HG03442 (cell line): ENCODE measurements around the gene RABGGTA.

Source experiments
- ATAC-seq: cut with Tn5 transposase; IDR thresholded peaks from one replicate; pipeline ENCODE4 v1.9.1; 2021; ENCODE audit warnings: mild to moderate bottlenecking, moderate library complexity; ENCODE audit not compliant: unreplicated experiment

The RABGGTA gene

DNA sequence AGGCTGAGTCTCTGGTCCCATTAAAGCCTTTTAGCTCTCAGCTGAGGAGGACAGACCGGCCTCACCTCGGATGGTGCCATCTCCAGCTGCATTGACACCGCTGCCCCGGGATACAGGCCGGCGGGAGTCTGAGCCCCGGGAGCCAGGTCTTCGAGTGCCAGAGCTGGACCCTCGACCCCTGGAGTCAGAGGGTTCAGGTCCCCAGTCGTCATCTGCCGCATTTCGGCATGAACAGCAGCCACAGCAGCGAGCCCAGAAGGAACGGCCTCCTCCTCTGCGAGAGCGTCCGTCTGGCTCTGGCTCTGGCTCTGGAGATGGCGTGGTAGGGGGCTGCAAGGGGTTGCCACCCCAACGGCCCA is 9.4 kb downstream of the RABGGTA start:
- no peak for ATAC-seq

DNA sequence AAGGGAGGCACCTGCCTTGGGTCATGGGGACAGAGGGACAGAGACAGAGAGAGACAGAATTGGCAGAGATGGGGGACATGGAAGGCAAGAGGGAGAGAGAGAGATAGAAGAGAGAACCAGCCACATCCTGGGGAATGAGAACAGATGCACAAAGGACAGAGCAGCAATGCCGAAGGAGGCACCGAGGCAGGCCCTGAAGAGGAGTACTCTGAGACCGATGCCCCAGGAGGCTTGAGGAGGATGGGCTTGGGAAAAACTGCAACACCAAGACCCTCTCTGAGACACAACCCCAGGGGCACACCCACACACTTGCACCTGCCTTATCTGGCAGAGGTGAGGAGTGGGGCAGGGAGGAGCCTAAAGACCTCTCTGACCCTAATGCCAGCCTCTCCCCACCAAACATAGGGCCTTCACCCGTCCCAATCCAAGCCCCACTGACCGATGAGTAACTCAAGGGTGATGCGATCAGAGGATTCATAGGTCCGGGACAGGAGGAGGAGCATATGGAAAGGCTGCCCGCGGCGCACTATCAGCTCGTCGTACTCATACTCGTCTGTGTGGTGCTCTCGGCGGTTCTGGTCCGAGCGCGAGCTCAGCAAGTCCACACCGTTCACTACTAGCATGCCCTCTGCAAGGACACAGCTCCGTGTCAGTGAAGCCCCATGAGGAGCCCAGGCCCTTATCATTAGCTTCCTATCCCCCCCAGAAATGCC is 10.0 kb downstream of the RABGGTA start:
- ATAC-seq = no peak

DNA sequence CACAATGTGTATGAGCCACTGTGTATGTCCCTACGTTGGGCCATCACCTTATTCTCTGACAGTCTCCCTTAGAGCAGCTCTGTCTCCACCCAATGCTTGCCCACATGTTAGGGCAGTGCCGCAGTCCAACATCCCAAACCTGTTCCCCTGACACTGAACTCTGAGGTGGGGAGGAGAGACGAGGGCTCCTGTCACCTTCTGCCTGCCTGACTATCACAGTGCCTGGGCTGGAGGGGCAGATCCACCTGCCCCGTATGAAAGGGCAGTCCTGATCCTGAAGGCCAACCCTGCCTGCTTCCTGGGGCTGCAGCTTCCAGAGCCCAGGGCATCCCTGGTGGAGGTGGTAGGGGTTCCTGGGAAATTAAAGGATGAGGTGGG is 10.6 kb downstream of the RABGGTA start:
- ATAC-seq = no peak

DNA sequence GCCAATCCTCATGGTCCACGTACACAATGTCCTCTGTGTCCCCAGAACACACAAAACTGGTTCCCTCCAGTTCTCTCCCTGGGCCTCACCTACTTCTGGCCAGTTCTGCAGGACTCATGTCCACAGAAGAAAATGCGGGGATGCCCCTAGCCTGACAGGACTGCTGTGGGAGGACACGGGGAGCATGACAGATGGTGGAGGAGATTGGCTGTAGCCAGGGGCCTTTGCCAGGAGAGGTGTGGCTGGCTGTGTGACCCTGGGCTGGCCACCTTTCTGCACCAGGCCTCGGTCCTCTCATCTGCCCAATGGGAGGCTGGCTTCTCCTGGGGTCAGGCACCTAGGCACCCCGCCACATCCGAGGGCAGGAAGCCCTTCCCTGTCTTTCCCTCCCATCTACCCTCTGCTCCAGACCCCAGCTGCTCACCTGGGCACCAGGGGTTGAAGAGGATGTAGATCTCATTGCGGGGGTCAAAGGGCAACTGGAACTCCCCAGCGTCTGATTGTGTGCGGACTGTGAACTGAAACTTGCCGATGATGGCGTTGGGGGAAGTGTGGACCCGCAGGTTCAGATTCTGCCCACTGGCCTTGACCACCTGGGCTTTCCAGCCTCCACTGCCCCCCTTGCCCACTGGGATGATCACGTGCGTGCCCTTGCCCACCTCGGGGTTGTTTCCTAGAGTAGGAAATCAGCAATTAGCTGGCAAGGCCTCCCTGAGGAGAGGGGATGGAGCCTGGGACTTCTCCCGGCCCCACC is 11.2 kb downstream of the RABGGTA start:
- no peak for ATAC-seq

DNA sequence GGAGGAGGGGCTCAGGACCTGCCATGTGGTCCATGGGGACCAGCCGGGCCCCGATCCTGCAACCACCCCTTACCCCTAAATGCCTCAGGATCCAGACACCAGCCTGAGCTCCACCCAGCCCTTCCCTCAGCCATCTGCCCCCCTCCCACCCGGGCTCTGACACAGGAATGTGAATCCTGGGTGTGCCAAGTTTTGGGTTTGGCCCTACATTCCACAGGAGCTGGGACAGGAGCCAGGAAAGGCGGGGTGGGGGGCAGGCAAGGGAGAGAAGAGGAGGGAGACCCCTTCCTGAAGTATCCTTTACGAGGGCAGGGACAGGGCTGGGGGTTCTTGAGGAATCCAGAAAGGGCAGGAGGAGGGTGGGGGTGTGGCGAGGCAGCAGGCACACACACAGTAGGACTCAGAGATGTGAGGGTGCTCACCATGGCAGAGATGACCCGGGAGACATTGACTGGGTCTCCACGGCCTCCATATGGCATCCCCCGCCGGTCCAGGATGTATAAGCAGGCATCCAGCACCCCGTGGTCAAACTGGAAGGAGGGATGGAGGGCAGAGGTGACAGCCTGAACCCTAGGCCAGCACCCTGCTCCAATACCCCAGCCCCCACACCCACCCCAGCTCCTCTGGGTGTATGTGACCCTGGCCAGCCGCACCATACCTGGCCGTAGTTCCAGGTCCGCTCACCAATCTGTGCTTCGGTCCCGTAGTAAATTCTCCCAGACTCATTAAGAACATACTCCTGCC is 11.9 kb downstream of the RABGGTA start:
- ATAC-seq = no peak

DNA sequence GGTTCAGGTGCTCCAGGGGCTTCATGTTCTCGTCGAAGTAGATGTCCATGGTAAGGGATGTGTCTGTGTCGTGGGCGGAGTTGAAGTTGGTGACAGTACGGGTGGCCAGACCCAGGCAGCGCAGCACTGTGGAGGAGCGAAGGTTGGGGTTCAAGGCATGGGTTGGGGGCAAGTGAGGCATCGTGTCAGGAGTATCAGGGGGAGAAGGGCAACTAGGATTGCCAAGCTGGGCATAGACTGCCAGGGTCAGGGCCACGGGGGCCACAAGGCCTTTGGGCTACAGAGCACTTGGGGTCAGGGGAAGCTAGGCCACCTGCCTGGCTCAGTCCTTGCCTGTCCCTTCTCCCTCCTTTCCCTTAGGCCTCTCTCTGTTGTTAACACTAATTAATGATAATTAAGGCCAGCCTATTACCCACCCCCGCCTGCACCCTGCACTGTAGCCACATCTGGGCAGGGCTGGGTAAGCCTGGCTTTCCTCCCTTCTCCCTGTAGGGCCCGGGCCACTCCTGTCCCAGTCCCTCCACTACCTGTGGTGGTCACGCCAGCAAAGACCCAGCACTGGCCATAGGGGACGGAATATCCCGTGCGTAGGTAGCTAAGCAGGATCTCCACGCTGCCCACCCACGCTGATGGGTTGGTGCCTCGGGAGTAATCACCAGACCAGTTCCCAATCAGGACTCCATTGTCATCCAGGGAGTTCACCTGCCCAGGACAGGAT is 12.7 kb downstream of the RABGGTA start:
- ATAC-seq = no peak

DNA sequence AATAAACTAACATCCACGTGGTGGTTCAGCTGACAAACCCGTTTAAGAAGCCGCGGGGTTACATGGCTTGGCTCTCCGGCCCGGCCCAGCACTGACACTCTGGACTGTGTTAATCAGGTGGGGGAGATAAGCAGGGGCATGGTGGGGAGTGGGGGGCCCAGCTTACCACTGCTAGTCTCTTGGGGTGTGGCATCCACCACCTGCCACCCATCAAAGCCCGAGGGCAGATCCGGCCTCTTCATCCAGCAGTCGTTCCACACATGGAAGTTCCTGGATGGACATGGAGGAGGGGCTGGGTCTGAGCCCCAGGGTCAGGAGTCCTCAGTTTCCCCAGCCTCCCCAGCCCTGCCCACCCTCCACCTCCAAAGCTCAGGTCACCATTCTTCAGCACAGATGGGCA is 13.3 kb downstream of the RABGGTA start:
- no peak for ATAC-seq

DNA sequence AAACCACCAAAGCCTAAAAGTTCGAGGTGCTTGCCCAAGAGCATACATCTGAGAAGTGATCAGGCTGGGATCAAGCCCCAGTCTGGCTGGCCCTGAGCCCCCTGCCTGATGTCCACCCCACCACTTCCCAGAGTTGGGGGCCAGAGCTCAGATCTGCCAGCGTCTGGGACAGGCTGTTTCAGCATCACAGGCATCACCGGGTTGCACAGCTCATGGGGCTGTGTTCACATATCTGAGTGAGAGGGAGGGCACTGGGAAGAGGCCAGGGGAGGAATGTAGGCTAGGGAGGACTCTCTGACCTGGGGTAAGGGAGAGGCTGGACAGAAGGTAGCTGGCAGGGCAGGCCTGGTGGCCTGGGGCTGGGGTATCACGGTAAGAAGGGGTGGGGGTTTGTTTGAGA is 14.4 kb downstream of the RABGGTA start:
- no peak for ATAC-seq

DNA sequence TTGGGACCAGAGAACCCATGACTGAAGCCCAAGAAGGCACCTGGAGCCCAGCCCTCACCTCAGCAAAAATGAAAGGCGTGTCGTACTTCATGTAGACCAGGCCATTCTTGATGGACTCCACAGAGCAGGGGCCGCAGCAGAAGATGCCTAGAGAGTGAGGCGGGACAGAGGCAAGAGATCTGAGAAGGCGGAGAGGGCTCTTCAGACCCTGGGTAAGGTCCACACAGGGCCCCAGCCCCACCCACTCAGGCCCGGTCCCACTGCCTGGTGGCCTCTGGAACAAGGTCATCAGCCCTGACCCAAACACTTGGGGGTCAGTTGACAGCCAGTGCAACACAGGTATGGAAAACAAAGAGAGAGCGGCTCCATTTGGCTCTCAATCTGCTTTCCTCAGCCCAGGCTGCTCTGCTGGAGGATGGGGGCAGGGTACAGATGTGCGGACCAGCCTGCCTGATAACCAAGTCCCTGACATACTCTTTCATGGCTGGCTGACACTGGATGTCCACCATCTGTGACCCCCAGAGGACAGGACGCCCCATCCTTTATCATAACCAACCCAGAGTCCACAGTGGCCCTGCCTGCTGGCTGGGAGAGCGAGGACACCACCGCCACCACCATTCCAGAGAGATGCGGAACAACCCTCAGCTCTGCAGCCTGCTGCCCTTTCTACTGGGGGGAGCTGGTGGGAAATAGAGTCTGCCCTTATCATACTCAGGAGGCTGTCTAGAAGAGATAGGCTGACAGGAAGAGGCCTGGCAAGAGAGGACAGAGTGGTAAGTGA is 15.3 kb downstream of the RABGGTA start:
- no peak for ATAC-seq

DNA sequence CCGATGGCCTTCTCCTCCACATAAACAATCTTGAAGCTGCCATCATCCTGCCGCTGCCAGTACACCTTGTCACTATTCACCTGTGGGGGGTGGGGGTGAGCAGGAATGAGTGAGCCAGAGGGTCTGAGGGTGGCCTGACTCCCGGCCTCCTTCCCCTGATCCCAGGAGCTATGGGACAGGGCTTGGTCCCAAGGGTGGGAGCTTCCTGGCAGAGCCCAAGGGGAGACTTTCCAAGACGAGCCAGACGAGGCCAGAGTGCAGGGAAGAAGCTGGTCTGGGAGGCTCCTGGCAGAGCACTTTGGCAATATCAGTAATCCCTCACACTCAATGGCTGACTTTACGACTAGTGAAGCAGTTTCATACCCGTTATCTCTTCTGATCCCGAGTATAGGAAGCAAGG is 16.0 kb downstream of the RABGGTA start:
- ATAC-seq = no peak

DNA sequence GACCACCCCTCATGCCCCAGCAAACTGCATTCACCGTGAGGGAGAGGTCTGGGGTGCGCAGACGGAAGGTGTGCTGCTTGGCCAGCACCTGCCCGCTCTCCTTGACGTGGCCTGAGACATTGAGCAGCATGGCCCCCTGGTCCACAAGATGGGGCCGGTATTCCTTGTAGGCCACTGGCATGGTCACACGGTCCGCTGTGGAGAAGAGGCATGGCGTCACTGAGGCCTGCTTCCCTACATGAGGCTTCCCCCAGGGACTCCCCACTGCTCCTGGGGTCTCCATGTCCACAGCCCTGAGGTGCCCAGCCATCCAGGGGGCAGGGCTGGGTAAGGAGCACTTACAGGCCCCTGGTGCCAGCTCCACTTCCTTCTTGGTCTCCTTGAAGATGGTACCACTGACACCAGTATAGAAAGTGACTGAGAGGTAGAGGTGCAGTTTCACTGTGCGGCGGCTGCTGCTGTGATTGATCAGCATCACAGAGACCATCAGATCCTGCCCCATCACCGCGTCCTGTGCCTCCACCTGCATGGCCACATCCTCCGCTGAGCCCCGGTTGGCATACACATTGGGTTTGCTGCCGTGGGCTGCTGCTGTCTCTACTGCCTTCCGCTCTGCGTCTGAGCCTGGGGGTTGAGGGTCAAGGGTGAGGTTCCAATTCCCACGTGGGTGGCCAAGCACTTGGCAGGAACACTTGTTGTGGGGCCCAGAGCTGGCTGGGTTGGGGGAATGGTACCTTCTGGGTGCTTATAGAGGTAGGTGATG is 16.6 kb downstream of the RABGGTA start:
- ATAC-seq = no peak

DNA sequence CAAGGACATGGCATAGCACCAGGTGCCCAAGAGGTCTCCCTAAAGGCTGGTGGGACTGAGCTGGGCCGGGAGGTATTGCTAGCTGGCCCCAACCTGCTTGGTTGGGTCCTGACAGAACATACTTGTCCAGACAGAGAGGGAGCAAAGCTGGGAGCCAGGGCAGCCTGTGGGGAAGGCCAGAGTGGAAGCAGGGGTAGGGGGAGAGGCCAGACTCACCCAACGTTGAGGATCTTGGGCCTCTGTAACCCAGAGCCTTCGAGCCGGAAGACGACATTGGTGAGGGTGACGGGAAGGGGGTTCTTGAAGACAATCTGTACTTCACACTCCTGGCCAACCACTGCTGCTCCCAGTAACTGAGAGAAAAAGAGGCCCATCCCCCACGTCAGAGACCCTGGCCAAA is 17.5 kb downstream of the RABGGTA start:
- no peak for ATAC-seq

DNA sequence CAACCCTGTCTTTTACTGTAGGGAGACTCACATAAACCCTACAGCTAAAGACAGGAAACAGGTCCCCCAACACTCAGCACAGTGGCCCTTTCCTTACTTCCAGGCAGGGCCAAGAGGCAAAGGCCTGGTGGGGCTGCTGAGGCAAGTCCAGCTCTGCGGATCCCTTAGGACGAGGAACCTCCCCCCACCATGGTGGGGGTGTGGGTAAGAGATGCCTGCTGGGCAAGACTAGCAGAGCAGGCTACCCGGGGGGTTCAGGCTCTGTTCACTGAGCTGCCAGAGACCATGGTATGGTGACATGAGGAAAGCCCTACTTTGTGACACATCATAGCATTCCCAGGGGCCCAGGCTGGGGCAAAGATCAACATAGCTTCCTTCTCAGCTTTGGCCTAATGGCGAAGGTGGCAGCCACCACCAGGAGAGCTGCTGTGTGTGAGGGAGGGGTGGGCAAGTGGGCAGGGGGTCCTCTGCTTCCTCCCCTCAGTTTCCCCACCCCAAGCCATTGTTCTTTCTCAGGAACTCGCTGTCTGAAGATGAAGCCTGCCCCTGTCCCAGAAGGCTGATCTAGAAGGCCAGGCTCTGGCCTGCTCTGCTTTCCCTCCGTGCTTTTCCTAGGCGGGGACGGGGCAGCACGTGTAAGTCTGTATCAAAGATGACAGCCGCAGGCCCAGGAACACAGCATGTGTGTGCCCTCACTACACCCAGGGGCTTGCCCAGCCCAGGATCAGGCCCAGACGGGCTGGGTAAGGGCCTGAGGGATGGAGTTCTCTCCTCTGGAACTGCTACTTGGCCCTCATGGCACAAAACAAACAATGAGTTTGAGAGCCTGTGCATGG is 18.9 kb downstream of the RABGGTA start:
- ATAC-seq = no peak

DNA sequence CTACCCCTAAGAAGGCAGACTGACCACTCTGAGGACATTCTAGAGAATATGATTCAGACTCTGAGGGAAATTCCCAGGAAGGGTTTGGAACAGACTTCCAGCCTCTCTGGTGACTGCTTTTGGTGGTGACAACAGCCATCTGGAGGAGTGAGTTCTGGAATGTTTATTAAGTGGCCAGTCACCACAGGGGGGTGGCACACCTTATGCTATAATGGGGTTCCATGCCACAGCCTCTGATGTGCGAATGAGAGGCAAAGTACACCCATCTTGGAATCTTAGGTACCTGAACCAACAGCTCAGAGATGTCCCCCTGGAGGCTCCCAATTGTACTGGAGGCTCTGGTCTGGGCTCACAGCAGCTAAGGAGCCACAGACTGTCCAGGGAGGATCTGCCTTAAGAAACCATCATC is 19.5 kb downstream of the RABGGTA start:
- no peak for ATAC-seq

DNA sequence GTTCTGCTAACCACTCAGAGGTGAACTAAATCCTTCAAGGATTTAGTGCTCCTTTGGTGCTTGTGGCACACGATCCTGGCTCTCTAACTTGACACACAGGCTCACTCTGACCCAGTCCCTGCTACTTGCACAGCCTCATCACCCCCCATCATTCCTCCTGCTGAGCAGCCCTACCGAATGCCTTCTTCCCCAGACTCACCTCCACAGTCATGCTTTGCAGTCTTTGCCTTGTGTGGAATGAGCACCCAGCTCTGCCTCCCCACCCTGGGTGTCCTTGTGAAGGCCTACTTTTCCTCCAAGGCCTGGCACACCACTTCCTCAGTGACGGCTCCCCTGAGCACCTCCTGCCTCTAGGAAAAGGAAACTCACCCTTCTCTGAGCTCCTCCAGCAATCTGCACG is 21.0 kb downstream of the RABGGTA start:
- no peak for ATAC-seq

DNA sequence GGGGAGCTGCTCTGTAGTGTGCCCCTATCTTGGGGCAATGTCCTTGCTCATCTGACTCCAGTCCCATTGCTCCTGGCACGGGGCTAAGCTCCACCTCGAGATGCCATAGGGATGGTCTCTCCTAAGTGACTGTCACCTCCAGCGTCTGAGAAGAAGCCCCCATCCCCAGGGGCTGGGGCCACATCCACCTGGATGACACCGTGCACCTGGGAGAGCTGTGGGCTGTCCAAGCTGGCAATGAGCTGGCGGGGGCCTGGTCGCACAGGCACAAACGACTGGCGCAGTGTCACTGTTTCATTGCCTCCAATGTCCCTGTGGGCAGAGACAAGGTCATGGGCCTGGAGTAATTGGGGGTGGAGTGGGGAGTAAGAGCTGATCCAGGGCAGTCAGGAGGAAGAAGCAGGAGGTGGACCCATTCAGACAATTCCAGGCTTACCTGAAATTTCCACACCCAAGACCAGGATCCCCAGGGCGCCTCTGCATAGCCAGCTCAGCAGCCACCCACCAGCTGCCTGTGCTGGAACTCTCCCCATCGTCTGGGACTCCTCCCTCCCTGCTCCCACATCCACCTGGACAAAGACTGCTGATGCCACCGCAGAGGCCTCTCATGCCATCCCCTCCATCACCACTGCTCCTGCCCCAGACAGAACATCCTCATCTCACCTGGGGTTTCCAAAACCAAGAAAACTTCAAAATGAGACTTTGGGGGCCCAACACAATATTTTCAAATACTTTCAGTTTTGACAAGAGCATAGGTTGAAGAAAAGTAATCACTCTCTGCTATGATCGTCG is 22.0 kb downstream of the RABGGTA start:
- no peak for ATAC-seq

DNA sequence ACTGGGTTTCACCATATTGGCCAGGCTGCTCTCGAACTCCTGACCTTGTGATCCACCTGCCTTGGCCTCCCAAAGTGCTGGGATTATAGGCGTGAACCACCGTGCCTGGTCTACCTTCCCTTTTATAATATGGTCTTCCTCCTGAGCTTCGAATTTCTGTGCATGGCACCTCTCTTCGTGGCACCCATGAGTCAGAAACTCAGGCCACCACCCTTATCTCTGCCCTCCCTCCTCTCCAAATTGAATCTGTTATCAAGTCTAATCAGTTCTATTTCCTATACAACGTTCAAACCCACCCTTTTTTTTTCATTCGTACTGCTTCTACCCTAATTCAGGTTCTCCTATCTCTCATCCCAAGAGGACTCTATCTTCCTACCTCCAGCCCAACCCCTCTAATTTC is 24.0 kb downstream of the RABGGTA start:
- ATAC-seq = no peak

DNA sequence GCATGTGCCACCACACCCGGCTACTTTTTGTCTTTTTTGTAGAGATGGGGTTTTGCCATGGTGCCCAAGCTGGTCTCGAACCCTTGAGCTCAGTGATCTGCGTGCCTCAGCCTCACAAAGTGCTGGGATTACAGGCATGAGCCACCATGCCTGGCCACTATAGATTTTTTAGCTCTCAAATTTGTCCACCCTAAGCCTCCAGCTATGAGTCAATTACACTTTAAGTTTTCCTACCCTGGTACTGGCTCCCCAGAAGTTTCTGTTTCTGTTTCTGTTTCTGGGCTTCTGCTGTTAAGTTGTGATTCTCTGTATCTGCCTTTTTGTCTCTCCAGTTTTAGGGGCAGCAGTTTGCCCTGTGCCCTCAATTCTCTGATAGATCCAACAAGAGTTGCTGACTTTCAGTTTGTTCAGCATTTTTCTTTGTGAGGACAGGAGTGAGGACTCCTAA is 24.6 kb downstream of the RABGGTA start:
- ATAC-seq = no peak
